Measurements from ENCODE around the gene EVL. TPM values are rescaled to one million over a fixed set of nuclear protein-coding genes. Genes with fewer than 3 reads are reported as not detected.

Gene EVL
- total and polyA plus RNA-seq, 10 of the 15 experiments (the other 5 are each of a cell fraction or from before 2014, with no cell fraction given): 11.9 to 341 (median 89.8) TPM

DNA sequence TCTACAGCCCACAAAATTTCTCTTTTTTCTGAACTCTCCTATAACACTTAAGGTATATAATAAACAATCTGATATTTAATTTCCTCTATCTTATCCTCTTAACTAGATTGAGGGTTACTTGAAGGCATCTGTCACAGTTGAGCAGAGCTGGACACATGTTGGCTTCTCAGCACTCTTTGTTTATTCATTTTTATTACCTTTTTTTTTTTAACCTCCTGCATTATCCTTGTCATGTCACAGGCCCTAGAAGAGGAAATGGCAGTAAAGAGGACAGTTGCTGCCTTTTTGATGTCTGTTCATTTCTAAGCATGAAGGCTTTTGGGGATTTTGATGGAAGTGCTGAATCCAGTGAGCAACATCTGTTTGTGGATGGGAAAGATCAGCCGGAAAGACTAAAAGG is 32.5 kb upstream of the EVL start:
- DNase-seq (ENCODE audit: low read depth, low spot score) (no peak), ATAC-seq (no peak), FAIRE-seq (no peak)
- Histone ChIP-seq H4K20me1 (ENCODE audit: control insufficient read depth, insufficient read depth) (no peaks in the 10 kb centered on the region), H3K79me2 (ENCODE audit: control insufficient read depth, insufficient read depth, low read length) (no peaks in the 10 kb centered on the region), H3K27ac (ENCODE audit: control insufficient read depth, insufficient read depth) (no peak overlapping the region), H3K4me3 (no peak overlapping the region), H3K36me3 (ENCODE audit: control insufficient read depth in 2 of 2, insufficient read depth in 2 of 2, low read length in 1 of 2) (no peaks in the 10 kb centered on the region), H2AFZ (ENCODE audit: control insufficient read depth, low read depth, low read length) (no peak overlapping the region), H3K9ac (ENCODE audit: control insufficient read depth, insufficient read depth, low read length) (no peak overlapping the region), H3K4me2 (ENCODE audit: control insufficient read depth, insufficient read depth) (no peak overlapping the region), H3K27me3 (replicated peaks in 1 of 2; ENCODE audit: control insufficient read depth in 2 of 2, insufficient read depth in 2 of 2, low read length in 1 of 2) (no peaks in the 10 kb centered on the region), H3K4me1 (ENCODE audit: control insufficient read depth, insufficient read depth, low read length) (no peaks in the 10 kb centered on the region), H3K9me3 (replicated peaks; ENCODE audit: control insufficient read depth, insufficient read depth, low read length) (no peaks in the 10 kb centered on the region)
- ChIA-PET RAD21 (ENCODE audit: unreplicated experiment) (no interaction called here), POLR2A (no interaction called here), SMC1A (ENCODE audit: uncharacterized antibody, unreplicated experiment) (interaction anchor here (0.6 to 5.0 kb wide), 3 partner anchors 7 to 34 kb away, joined by 3 to 24 read pairs (median 3); no protein-coding TSS in a partner anchor), CTCF (interaction anchor here (1.0 kb wide), 1 partner anchor 76 kb away, joined by 3 read pairs; no protein-coding TSS in a partner anchor)
- intact Hi-C loops (cut with micrococcal nuclease; ENCODE audit: unreplicated experiment) (no loop called here), in situ Hi-C loops (cut with MboI) (no loop called here)
- no peak for TF ChIP-seq SRF (IDR thresholded peaks at IDR 0.05; ENCODE audit: low read depth in 2 of 2, low read length in 2 of 2)
- TF ChIP-seq FOXK2 (IDR thresholded peaks at IDR 0.05): no peak
- no peak for TF ChIP-seq PAX8 (IDR thresholded peaks at IDR 0.05)
- no peak for TF ChIP-seq BRCA1 (IDR thresholded peaks at IDR 0.05; ENCODE audit: low read depth, low read length)
- no peak for TF ChIP-seq PML (IDR thresholded peaks at IDR 0.05; ENCODE audit: low read length)
- TF ChIP-seq CHD4 (IDR thresholded peaks at IDR 0.05): no peak
- TF ChIP-seq ZNF217 (IDR thresholded peaks at IDR 0.05): no peak
- no peak for TF ChIP-seq BCL11A (IDR thresholded peaks at IDR 0.05; ENCODE audit: low read depth, low read length)
- no peak for TF ChIP-seq EED (IDR thresholded peaks at IDR 0.05; ENCODE audit: low read depth)
- no peak for TF ChIP-seq FOXM1 (IDR thresholded peaks at IDR 0.05; ENCODE audit: low read depth, low read length)
- TF ChIP-seq POU2F2 (IDR thresholded peaks at IDR 0.05; ENCODE audit: borderline replicate concordance, low read depth, low read length): no peak
- TF ChIP-seq ZNF207 (IDR thresholded peaks at IDR 0.05; ENCODE audit: borderline replicate concordance): no peak
- no peak for TF ChIP-seq IKZF1 (conservative IDR thresholded peaks at IDR 0.05)
- TF ChIP-seq SMAD1 (IDR thresholded peaks at IDR 0.05; ENCODE audit: low read depth, partially characterized antibody): no peak
- no peak for TF ChIP-seq LARP7 (IDR thresholded peaks at IDR 0.05)
- TF ChIP-seq, protein P1, sequence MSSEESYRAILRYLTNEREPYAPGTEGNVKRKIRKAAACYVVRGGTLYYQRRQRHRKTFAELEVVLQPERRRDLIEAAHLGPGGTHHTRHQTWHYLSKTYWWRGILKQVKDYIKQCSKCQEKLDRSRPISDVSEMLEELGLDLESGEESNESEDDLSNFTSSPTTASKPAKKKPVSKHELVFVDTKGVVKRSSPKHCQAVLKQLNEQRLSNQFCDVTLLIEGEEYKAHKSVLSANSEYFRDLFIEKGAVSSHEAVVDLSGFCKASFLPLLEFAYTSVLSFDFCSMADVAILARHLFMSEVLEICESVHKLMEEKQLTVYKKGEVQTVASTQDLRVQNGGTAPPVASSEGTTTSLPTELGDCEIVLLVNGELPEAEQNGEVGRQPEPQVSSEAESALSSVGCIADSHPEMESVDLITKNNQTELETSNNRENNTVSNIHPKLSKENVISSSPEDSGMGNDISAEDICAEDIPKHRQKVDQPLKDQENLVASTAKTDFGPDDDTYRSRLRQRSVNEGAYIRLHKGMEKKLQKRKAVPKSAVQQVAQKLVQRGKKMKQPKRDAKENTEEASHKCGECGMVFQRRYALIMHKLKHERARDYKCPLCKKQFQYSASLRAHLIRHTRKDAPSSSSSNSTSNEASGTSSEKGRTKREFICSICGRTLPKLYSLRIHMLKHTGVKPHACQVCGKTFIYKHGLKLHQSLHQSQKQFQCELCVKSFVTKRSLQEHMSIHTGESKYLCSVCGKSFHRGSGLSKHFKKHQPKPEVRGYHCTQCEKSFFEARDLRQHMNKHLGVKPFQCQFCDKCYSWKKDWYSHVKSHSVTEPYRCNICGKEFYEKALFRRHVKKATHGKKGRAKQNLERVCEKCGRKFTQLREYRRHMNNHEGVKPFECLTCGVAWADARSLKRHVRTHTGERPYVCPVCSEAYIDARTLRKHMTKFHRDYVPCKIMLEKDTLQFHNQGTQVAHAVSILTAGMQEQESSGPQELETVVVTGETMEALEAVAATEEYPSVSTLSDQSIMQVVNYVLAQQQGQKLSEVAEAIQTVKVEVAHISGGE (CRISPR knock-in tag; IDR thresholded peaks at IDR 0.05): no peak
- TF ChIP-seq NFYB (IDR thresholded peaks at IDR 0.05; ENCODE audit: insufficient read depth, low read depth, low read length): no peak
- TF ChIP-seq, protein P2, sequence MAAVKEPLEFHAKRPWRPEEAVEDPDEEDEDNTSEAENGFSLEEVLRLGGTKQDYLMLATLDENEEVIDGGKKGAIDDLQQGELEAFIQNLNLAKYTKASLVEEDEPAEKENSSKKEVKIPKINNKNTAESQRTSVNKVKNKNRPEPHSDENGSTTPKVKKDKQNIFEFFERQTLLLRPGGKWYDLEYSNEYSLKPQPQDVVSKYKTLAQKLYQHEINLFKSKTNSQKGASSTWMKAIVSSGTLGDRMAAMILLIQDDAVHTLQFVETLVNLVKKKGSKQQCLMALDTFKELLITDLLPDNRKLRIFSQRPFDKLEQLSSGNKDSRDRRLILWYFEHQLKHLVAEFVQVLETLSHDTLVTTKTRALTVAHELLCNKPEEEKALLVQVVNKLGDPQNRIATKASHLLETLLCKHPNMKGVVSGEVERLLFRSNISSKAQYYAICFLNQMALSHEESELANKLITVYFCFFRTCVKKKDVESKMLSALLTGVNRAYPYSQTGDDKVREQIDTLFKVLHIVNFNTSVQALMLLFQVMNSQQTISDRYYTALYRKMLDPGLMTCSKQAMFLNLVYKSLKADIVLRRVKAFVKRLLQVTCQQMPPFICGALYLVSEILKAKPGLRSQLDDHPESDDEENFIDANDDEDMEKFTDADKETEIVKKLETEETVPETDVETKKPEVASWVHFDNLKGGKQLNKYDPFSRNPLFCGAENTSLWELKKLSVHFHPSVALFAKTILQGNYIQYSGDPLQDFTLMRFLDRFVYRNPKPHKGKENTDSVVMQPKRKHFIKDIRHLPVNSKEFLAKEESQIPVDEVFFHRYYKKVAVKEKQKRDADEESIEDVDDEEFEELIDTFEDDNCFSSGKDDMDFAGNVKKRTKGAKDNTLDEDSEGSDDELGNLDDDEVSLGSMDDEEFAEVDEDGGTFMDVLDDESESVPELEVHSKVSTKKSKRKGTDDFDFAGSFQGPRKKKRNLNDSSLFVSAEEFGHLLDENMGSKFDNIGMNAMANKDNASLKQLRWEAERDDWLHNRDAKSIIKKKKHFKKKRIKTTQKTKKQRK (IDR thresholded peaks at IDR 0.05; ENCODE audit: low read depth, low read length): no peak
- no TSS peak for BruUV-seq (replicated peaks)
- WGBS (ENCODE audit: insufficient coverage, insufficient replicate concordance, low lambda C conversion rate, missing lambda C conversion rate): 100% methylated on average over 1 of the region's 1 CpG

Data from GM12878 (cell line).